SK-N-SH (cell line): ENCODE data around the gene KCNG1.

Experiments
- POLR2AphosphoS5 ChIP-seq: IDR thresholded peaks from 2 replicates; pipeline ENCODE4 v1.6.1; 2012; ENCODE audit warnings: low read depth, low read length
- RAD21 ChIP-seq: IDR thresholded peaks from 2 replicates; pipeline ENCODE4 v1.6.1; 2012; ENCODE audit warnings: mild to moderate bottlenecking, low read length
- TF ChIP-seq, protein P1 (sequence below): fragments of 200-600 bp; sonication (generic); IDR thresholded peaks from 2 replicates; pipeline ENCODE4 v1.6.1; 2017; ENCODE audit warnings: antibody characterized with exemption, mild to moderate bottlenecking, moderate library complexity

- TF ChIP-seq, protein P1, sequence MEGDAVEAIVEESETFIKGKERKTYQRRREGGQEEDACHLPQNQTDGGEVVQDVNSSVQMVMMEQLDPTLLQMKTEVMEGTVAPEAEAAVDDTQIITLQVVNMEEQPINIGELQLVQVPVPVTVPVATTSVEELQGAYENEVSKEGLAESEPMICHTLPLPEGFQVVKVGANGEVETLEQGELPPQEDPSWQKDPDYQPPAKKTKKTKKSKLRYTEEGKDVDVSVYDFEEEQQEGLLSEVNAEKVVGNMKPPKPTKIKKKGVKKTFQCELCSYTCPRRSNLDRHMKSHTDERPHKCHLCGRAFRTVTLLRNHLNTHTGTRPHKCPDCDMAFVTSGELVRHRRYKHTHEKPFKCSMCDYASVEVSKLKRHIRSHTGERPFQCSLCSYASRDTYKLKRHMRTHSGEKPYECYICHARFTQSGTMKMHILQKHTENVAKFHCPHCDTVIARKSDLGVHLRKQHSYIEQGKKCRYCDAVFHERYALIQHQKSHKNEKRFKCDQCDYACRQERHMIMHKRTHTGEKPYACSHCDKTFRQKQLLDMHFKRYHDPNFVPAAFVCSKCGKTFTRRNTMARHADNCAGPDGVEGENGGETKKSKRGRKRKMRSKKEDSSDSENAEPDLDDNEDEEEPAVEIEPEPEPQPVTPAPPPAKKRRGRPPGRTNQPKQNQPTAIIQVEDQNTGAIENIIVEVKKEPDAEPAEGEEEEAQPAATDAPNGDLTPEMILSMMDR: peak; percentile 85
- no peak for TF ChIP-seq POLR2AphosphoS5
- TF ChIP-seq RAD21: peak; percentile 99
Observed at GRCh38 chr20:50987493-50988210, 35.3 kb downstream of the KCNG1 start.
